Progenitor cell of endocrine pancreas (in vitro differentiated cells): ENCODE data around the gene AHRR. TPM values are rescaled to one million over a fixed set of nuclear protein-coding genes. Genes with fewer than 3 reads are reported as not detected.
"Not testable (repeated sequence)": the region's sequence is repeated elsewhere in the genome, so short reads cannot be mapped to it uniquely, and the experiment has no call there.

ENCODE experiments used
- DNase-seq: peaks from one replicate; pipeline ENCODE4 v3.0.0; 2021; ENCODE audit warnings: low spot score; ENCODE audit not compliant: unreplicated experiment
- H3K27ac Mint-ChIP-seq: 2 replicates; pipeline ENCODE4 v1.8.0; 2021; ENCODE audit warnings: mild to moderate bottlenecking, moderate library complexity, mixed read lengths
- H3K27me3 Mint-ChIP-seq: 2 replicates; pipeline ENCODE4 v1.8.0; 2021; ENCODE audit warnings: mixed read lengths
- H3K36me3 Mint-ChIP-seq: 2 replicates; pipeline ENCODE4 v1.8.0; 2022; ENCODE audit warnings: mixed read lengths; ENCODE audit not compliant: insufficient read depth
- H3K4me1 Mint-ChIP-seq: 2 replicates; pipeline ENCODE4 v1.8.0; 2021; ENCODE audit warnings: low read depth, mixed read lengths
- H3K4me3 Mint-ChIP-seq: 2 replicates; pipeline ENCODE4 v1.8.0; 2021; ENCODE audit warnings: low read depth, mild to moderate bottlenecking, moderate library complexity, mixed read lengths
- H3K9me3 Mint-ChIP-seq: 2 replicates; pipeline ENCODE4 v1.8.0; 2021; ENCODE audit warnings: low read depth, mixed read lengths
- CTCF ChIP-seq: fragments of 200-600 bp; sonication (generic); IDR thresholded peaks from one replicate; pipeline ENCODE4 v1.5.0; 2021; ENCODE audit warnings: antibody characterized with exemption, mild to moderate bottlenecking; ENCODE audit not compliant: unreplicated experiment
- total RNA-seq: library from RNA; stranded (reverse); gene quantifications from 2 replicates; pipeline ENCODE4 v1.2.1, GENCODE V29; 2021

AHRR gene
- total RNA-seq, 1 donor from 2014 or later, result 1.3 TPM

GRCh38 chr5:294788-295187 lies 26.7 kb upstream of the AHRR start:
- H3K36me3 Mint-ChIP-seq, H3K4me1 Mint-ChIP-seq, H3K9me3 Mint-ChIP-seq, H3K27me3 Mint-ChIP-seq, DNase-seq, H3K27ac Mint-ChIP-seq, H3K4me3 Mint-ChIP-seq: not testable (repeated sequence)

GRCh38 chr5:296207-296606 lies 25.3 kb upstream of the AHRR start:
- not testable (repeated sequence) for H3K9me3 Mint-ChIP-seq, H3K27ac Mint-ChIP-seq, DNase-seq, H3K4me3 Mint-ChIP-seq, H3K36me3 Mint-ChIP-seq, H3K27me3 Mint-ChIP-seq, H3K4me1 Mint-ChIP-seq

GRCh38 chr5:296954-297353 lies 24.6 kb upstream of the AHRR start:
- not testable (repeated sequence) for H3K9me3 Mint-ChIP-seq, H3K4me3 Mint-ChIP-seq, H3K4me1 Mint-ChIP-seq, H3K36me3 Mint-ChIP-seq, H3K27me3 Mint-ChIP-seq, H3K27ac Mint-ChIP-seq, DNase-seq

- H3K4me3 Mint-ChIP-seq, H3K9me3 Mint-ChIP-seq, H3K27me3 Mint-ChIP-seq, DNase-seq, H3K36me3 Mint-ChIP-seq: not testable (repeated sequence)
- H3K4me1 Mint-ChIP-seq, result peaks cover 14% of the 10 kb centered on the region
- H3K27ac Mint-ChIP-seq, result peak overlapping the region; percentile 45
Observed at GRCh38 chr5:297448-297847, 24.1 kb upstream of the AHRR start.

- not testable (repeated sequence) for H3K27me3 Mint-ChIP-seq, H3K9me3 Mint-ChIP-seq, H3K27ac Mint-ChIP-seq, H3K36me3 Mint-ChIP-seq, DNase-seq, H3K4me3 Mint-ChIP-seq
- H3K4me1 Mint-ChIP-seq, result peaks cover 19% of the 10 kb centered on the region
Observed at GRCh38 chr5:297991-298736, 23.4 kb upstream of the AHRR start.

GRCh38 chr5:298737-299125 lies 22.8 kb upstream of the AHRR start:
- no peak overlapping the region for H3K4me3 Mint-ChIP-seq
- H3K4me1 Mint-ChIP-seq, result peaks cover 19% of the 10 kb centered on the region
- no peak overlapping the region for H3K27ac Mint-ChIP-seq

GRCh38 chr5:299921-300320 lies 21.6 kb upstream of the AHRR start:
- H3K9me3 Mint-ChIP-seq, H3K27ac Mint-ChIP-seq, H3K27me3 Mint-ChIP-seq, H3K36me3 Mint-ChIP-seq, H3K4me3 Mint-ChIP-seq, DNase-seq: not testable (repeated sequence)
- H3K4me1 Mint-ChIP-seq, result peaks cover 19% of the 10 kb centered on the region

More at GRCh38 chr5:298737-299125, 22.8 kb upstream of the AHRR start:
- TF ChIP-seq CTCF, result no peak
- no peaks in the 10 kb centered on the region for H3K36me3 Mint-ChIP-seq
- DNase-seq, result no peak
- no peaks in the 10 kb centered on the region for H3K9me3 Mint-ChIP-seq
- no peaks in the 10 kb centered on the region for H3K27me3 Mint-ChIP-seq

- Mint-ChIP-seq H3K27ac (peak overlapping the region; percentile 93), H3K4me1 (peaks cover 19% of the 10 kb centered on the region)
- H3K9me3 Mint-ChIP-seq, DNase-seq, H3K27me3 Mint-ChIP-seq, H3K36me3 Mint-ChIP-seq, H3K4me3 Mint-ChIP-seq: not testable (repeated sequence)
Observed at GRCh38 chr5:300691-301435, 20.7 kb upstream of the AHRR start.

- not testable (repeated sequence) for H3K9me3 Mint-ChIP-seq, H3K36me3 Mint-ChIP-seq, H3K4me3 Mint-ChIP-seq, H3K27me3 Mint-ChIP-seq, DNase-seq
- Mint-ChIP-seq H3K27ac (peak overlapping the region; percentile 93), H3K4me1 (peaks cover 17% of the 10 kb centered on the region)
Observed at GRCh38 chr5:302416-302815, 19.1 kb upstream of the AHRR start.
